H1 (cell line): Measurements from ENCODE around the gene GNG7. TPM values are rescaled to one million over a fixed set of nuclear protein-coding genes. Genes with fewer than 3 reads are reported as not detected.

ENCODE experiments used
- CTCF ChIA-PET: fragments of 300-600 bp; sonication (Branson Sonifier 250); formaldehyde crosslinking; loops from one replicate; lab custom pipeline; 2021; ENCODE audit not compliant: partially characterized antibody; lab: Charles Lee
- POLR2A ChIA-PET: fragments of 300-600 bp; sonication (Branson Sonifier 250); formaldehyde crosslinking; loops from one replicate; lab custom pipeline; 2021; ENCODE audit warnings: inconsistent platforms; ENCODE audit not compliant: partially characterized antibody; lab: Charles Lee
- DNase-seq, 2 experiments: peaks; one replicate each; pipeline versions ENCODE4 v3.0.0 to v3.0.0-alpha.2; 2010 to 2022; ENCODE audit warnings: low spot score in 2 of 2, low read depth in 1 of 2, mixed read lengths in 1 of 2
- FAIRE-seq: peaks from 2 replicates; lab custom pipeline; 2011; peaks lifted over from hg19 to GRCh38; lab: Jason Lieb, UNC
- H2AFZ ChIP-seq: 2 replicates; pipeline ENCODE4 v1.8.1; 2012; ENCODE audit warnings: low read length, inconsistent platforms
- H2AK5ac ChIP-seq: 2 replicates; pipeline ENCODE4 v1.6.1; 2013; ENCODE audit warnings: low read depth, low read length
- H2BK120ac ChIP-seq: replicated peaks from 2 replicates; pipeline ENCODE3; 2013; ENCODE audit warnings: low read depth, low read length, inconsistent platforms
- H2BK12ac ChIP-seq: 2 replicates; pipeline ENCODE4 v1.6.1; 2013; ENCODE audit warnings: low read depth, low read length
- H2BK15ac ChIP-seq: 2 replicates; pipeline ENCODE4 v1.6.1; 2013; ENCODE audit warnings: low read length
- H2BK20ac ChIP-seq: 2 replicates; pipeline ENCODE4 v1.6.1; 2013; ENCODE audit warnings: low read length
- H2BK5ac ChIP-seq: 2 replicates; pipeline ENCODE4 v1.6.1; 2013; ENCODE audit warnings: low read depth, low read length
- H3K14ac ChIP-seq: 2 replicates; pipeline ENCODE4 v1.6.1; 2013; ENCODE audit warnings: inconsistent platforms; ENCODE audit not compliant: insufficient read length
- H3K18ac ChIP-seq: 2 replicates; pipeline ENCODE4 v1.6.1; 2013; ENCODE audit warnings: low read length; ENCODE audit errors: extremely low read depth
- H3K23ac ChIP-seq: 2 replicates; pipeline ENCODE4 v1.6.1; 2013; ENCODE audit warnings: inconsistent platforms; ENCODE audit not compliant: insufficient read length
- H3K23me2 ChIP-seq: 2 replicates; pipeline ENCODE4 v1.6.1; 2013; ENCODE audit warnings: low read depth, low read length
- H3K27ac ChIP-seq: 2 replicates; pipeline ENCODE4 v1.6.1; 2011; ENCODE audit warnings: low read depth, low read length, inconsistent platforms
- H3K27me3 ChIP-seq, 4 experiments: replicated peaks in 1 of 4; 1 replicate in 1 of 4; 2 replicates in 3 of 4; pipeline versions ENCODE4 v1.6.1 to v1.8.1; 2011 to 2013; ENCODE audit warnings: low read length in 3 of 4, mild to moderate bottlenecking in 3 of 4, inconsistent platforms in 2 of 4, mixed read lengths in 2 of 4, moderate library complexity in 1 of 4; ENCODE audit not compliant: control insufficient read depth in 3 of 4, insufficient read depth in 3 of 4; ENCODE audit errors: extremely low read depth in 1 of 4
- H3K36me3 ChIP-seq, 4 experiments: 2 replicates each; pipeline versions ENCODE4 v1.6.1 to v1.8.1; 2011 to 2013; ENCODE audit warnings: mild to moderate bottlenecking in 4 of 4, low read length in 3 of 4, moderate library complexity in 2 of 4, control low read depth in 1 of 4, inconsistent platforms in 1 of 4; ENCODE audit not compliant: insufficient read depth in 4 of 4, control insufficient read depth in 2 of 4
- H3K4ac ChIP-seq: replicated peaks from 2 replicates; pipeline ENCODE3; 2013; ENCODE audit warnings: low read length, low read depth, mixed read lengths, inconsistent platforms; ENCODE audit not compliant: insufficient read length
- H3K4me1 ChIP-seq, 4 experiments: replicated peaks in 1 of 4; 1 replicate in 1 of 4; 2 replicates in 3 of 4; pipeline versions ENCODE4 v1.6.1 to v1.8.1; 2011 to 2013; ENCODE audit warnings: low read length in 3 of 4, inconsistent platforms in 2 of 4, mixed read lengths in 1 of 4; ENCODE audit not compliant: insufficient read depth in 4 of 4, control insufficient read depth in 3 of 4
- H3K4me2 ChIP-seq, 2 experiments: 2 replicates each; pipeline versions ENCODE4 v1.6.1 to v1.8.1; 2011 to 2013; ENCODE audit warnings: low read depth in 2 of 2, low read length in 2 of 2, control low read depth in 1 of 2, inconsistent platforms in 1 of 2, mild to moderate bottlenecking in 1 of 2; ENCODE audit not compliant: insufficient read depth in 1 of 2
- H3K4me3 ChIP-seq, 4 experiments: fragments of 200-600, 300-600 bp in 1 of 4; sonication (generic), shearing (Covaris generic), sonication (Bioruptor Twin) in 1 of 4; 2 replicates each; pipeline versions ENCODE4 v1.5.1 to v1.8.1; 2011 to 2016; ENCODE audit warnings: low read length in 4 of 4, low read depth in 3 of 4, control low read depth in 2 of 4, inconsistent platforms in 2 of 4, mild to moderate bottlenecking in 2 of 4, mixed read lengths in 1 of 4, moderate library complexity in 1 of 4; ENCODE audit not compliant: insufficient read depth in 2 of 4; ENCODE audit errors: extremely low read depth in 1 of 4
- H3K56ac ChIP-seq: replicated peaks from 2 replicates; pipeline ENCODE3; 2013; ENCODE audit warnings: low read depth, mild to moderate bottlenecking, mixed read lengths, low read length, inconsistent platforms; ENCODE audit not compliant: insufficient read length
- H3K79me1 ChIP-seq: 2 replicates; pipeline ENCODE4 v1.6.1; 2013; ENCODE audit warnings: low read depth, low read length, control low read depth
- H3K79me2 ChIP-seq, 2 experiments: 2 replicates each; pipeline versions ENCODE4 v1.6.1 to v1.8.1; 2012 to 2013; ENCODE audit warnings: low read length in 2 of 2, mild to moderate bottlenecking in 2 of 2, inconsistent platforms in 1 of 2; ENCODE audit not compliant: insufficient read depth in 2 of 2, control insufficient read depth in 1 of 2
- H3K9ac ChIP-seq, 4 experiments: replicated peaks in 1 of 4; 1 replicate in 1 of 4; 2 replicates in 3 of 4; pipeline versions ENCODE4 v1.6.1 to v1.8.1; 2011 to 2013; ENCODE audit warnings: low read depth in 3 of 4, low read length in 3 of 4, control low read depth in 2 of 4, mild to moderate bottlenecking in 2 of 4, moderate library complexity in 2 of 4, inconsistent platforms in 1 of 4; ENCODE audit errors: extremely low read depth in 1 of 4
- H3K9me3 ChIP-seq, 2 experiments: 2 replicates each; pipeline versions ENCODE4 v1.6.1 to v1.8.1; 2012 to 2013; ENCODE audit warnings: mild to moderate bottlenecking in 2 of 2, moderate library complexity in 2 of 2, control low read depth in 1 of 2, inconsistent platforms in 1 of 2, low read depth in 1 of 2, low read length in 1 of 2, mixed read lengths in 1 of 2; ENCODE audit not compliant: insufficient read depth in 2 of 2
- H4K20me1 ChIP-seq, 2 experiments: replicated peaks in 1 of 2; 2 replicates each; pipeline versions ENCODE3 to v1.8.1; 2011 to 2013; ENCODE audit warnings: inconsistent platforms in 2 of 2, low read length in 2 of 2, mild to moderate bottlenecking in 1 of 2; ENCODE audit not compliant: insufficient read depth in 2 of 2, control insufficient read depth in 1 of 2
- H4K5ac ChIP-seq: 2 replicates; pipeline ENCODE4 v1.6.1; 2013; ENCODE audit warnings: low read length, low read depth, mixed read lengths, inconsistent platforms; ENCODE audit not compliant: insufficient read length
- H4K8ac ChIP-seq: 2 replicates; pipeline ENCODE4 v1.8.0; 2013; ENCODE audit warnings: mild to moderate bottlenecking, moderate library complexity, low read length, inconsistent platforms; ENCODE audit not compliant: insufficient read depth; ENCODE audit errors: extremely low read depth
- H4K91ac ChIP-seq: replicated peaks from 2 replicates; pipeline ENCODE3; 2013; ENCODE audit warnings: low read length, mixed read lengths, inconsistent platforms; ENCODE audit not compliant: insufficient read length
- BACH1 ChIP-seq: IDR thresholded peaks from 2 replicates; pipeline ENCODE4 v1.6.1; 2012; ENCODE audit warnings: low read length, improper control_type of control experiment
- CHD2 ChIP-seq: IDR thresholded peaks from 2 replicates; pipeline ENCODE4 v1.6.1; 2012; ENCODE audit warnings: low read length, improper control_type of control experiment
- CREB1 ChIP-seq: IDR thresholded peaks from 2 replicates; pipeline ENCODE4 v1.6.1; 2012; ENCODE audit warnings: inconsistent platforms
- EGR1 ChIP-seq: IDR thresholded peaks from 2 replicates; pipeline ENCODE4 v1.6.1; 2011; ENCODE audit warnings: low read depth, low read length, borderline replicate concordance
- GTF2F1 ChIP-seq: IDR thresholded peaks from 2 replicates; pipeline ENCODE4 v1.6.1; 2012; ENCODE audit warnings: low read depth, low read length, improper control_type of control experiment, borderline replicate concordance
- KDM4A ChIP-seq: IDR thresholded peaks from one replicate; pipeline ENCODE4 v1.7.1; 2012; ENCODE audit warnings: low read depth, mild to moderate bottlenecking, moderate library complexity, low read length, inconsistent platforms; ENCODE audit not compliant: severe bottlenecking
- RAD21 ChIP-seq, 2 experiments: IDR thresholded peaks in 1 of 2; conservative IDR thresholded peaks in 1 of 2; 2 replicates each; pipeline ENCODE4 v1.6.1; 2011; ENCODE audit warnings: low read depth in 2 of 2, low read length in 2 of 2, improper control_type of control experiment in 1 of 2, inconsistent platforms in 1 of 2, mild to moderate bottlenecking in 1 of 2, moderate library complexity in 1 of 2
- RXRA ChIP-seq: IDR thresholded peaks from 2 replicates; pipeline ENCODE4 v1.6.1; 2011; ENCODE audit warnings: low read depth, mild to moderate bottlenecking, low read length, moderate library complexity; ENCODE audit not compliant: insufficient read depth
- SAP30 ChIP-seq: fragments of 300-600 bp; sonication (generic); IDR thresholded peaks from 2 replicates; pipeline ENCODE4 v1.7.1; 2012; ENCODE audit warnings: low read length, moderate library complexity, mild to moderate bottlenecking, inconsistent platforms; ENCODE audit not compliant: insufficient read depth, insufficient replicate concordance
- TAF1 ChIP-seq: IDR thresholded peaks from 2 replicates; pipeline ENCODE4 v1.6.1; 2011; ENCODE audit warnings: mild to moderate bottlenecking, low read depth, low read length
- WGBS, 2 experiments: shearing (Covaris generic) in 1 of 2; methylation state at CpG; one replicate each; pipeline versions ENCODE4 v1.1.6 to v1.1.7; 2013 to 2015; ENCODE audit warnings: low lambda C conversion rate in 2 of 2, mixed read lengths in 2 of 2, inconsistent platforms in 1 of 2, low coverage in 1 of 2, missing lambda C conversion rate in 1 of 2; ENCODE audit not compliant: insufficient replicate concordance in 2 of 2, insufficient coverage in 1 of 2, insufficient read length in 1 of 2; ENCODE audit errors: extremely low coverage in 1 of 2, missing lambda C conversion rate in 1 of 2; 5-methylcytosine and 5-hydroxymethylcytosine counted together
- polyA plus RNA-seq, 7 experiments: library from polyadenylated mRNA; depleted of rRNA in 3 of 7; stranded (reverse) in 5 of 7; unstranded in 2 of 7; fragments of >200 nt in 5 of 7; fragments of 200-250 nt in 2 of 7; gene quantifications; 1 replicate in 5 of 7; 2 replicates in 1 of 7; 4 replicates in 1 of 7; pipeline versions ENCODE4 v1.2.1 to v1.2.3, GENCODE V29; 2011 to 2013; ENCODE audit warnings: missing spikeins in 2 of 7, mixed read lengths in 2 of 7
- total RNA-seq: library from RNA; stranded (reverse); fragmentation: NEBNext Ultra II Directional; extraction: Animal tissue kit (Norgen Biotek cat#: 25700); gene quantifications from 2 replicates; pipeline ENCODE4 v1.2.1, GENCODE V29; 2021

Gene GNG7
- total and polyA plus RNA-seq, 2 of the 8 experiments (the other 6 are each of a cell fraction or from before 2014, with no cell fraction given): 2.8 to 7.8 TPM

DNA sequence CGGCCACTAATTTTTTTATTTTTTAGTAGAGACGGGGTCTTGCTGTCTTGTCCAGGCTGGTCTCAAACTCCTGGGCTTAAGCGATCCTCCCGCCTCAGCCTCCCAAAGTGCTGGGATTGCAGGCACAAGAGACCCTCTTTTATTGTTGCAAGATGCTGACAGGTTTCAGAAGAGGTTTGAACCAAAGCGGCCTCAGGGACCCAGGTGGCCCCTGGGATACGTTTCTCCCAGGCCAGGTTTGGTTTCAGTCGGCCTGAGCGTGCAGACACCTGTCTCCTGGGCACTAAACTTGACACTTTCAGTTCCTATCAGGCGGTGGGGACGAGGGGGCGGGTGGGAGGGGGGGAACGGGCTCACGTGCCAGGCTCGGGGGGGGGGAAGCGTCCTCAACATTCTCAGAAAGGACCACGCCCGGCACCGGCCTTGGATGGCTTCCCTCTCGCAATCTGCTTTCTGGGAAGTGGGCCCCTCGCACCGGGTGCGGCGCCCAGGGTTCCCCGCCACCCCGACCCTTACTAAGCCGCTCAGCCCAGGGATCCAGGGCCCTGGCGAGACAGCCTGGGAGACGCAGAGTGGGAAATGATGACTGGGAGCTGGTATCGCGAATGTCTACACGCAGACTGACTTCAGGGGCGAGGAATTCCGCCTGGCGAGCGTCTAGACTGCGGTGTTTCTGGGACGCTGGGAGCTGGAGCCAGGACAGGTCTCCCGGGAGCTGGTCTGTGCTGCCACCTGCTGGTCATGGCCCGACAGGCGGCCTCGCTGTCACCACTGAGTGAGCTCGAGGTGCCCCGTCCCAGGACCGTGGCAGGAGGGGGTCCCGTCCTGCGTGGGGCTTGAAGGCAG lies 91.6 kb downstream of the GNG7 start:
- H4K8ac ChIP-seq: 0 out of 2 replicates have a peak overlapping the region, but pooled peaks have one; percentile 87
- peak; percentile 80 to 98 for DNase-seq
- H4K20me1 ChIP-seq: peaks cover 0 to 2% of the 10 kb centered on the region in 2 experiments
- no peak overlapping the region for H2AK5ac ChIP-seq
- no peak overlapping the region for H3K4ac ChIP-seq
- no peak overlapping the region for H4K91ac ChIP-seq
- peak overlapping the region; percentile 7 to 86; a peak in 3 of 4 replicates for H3K4me2 ChIP-seq
- no peak overlapping the region for H2BK120ac ChIP-seq
- peaks cover 0 to 9% (median 2%) of the 10 kb centered on the region in 4 experiments; a peak in 1 of 7 replicates for H3K27me3 ChIP-seq
- H2BK15ac ChIP-seq: no peak overlapping the region
- peak; percentile 55 for FAIRE-seq
- H3K23me2 ChIP-seq: no peaks in the 10 kb centered on the region; the same call in 1 of the 2 replicates
- H3K4me1 ChIP-seq: peaks cover 0 to 5% (median under 1%) of the 10 kb centered on the region in 4 experiments; a peak in 2 of 7 replicates
- CTCF ChIA-PET: interaction anchor here (0.6 to 7.9 kb wide), 41 partner anchors 9 to 216 kb away, joined by 3 to 133 read pairs (median 5); partner anchors contain the start of genes GADD45B and LMNB2
- H4K5ac ChIP-seq: peak overlapping the region; percentile 65
- H3K79me1 ChIP-seq: no peaks in the 10 kb centered on the region
- WGBS, 2 experiments: 25% methylated on average over 35 of the region's 46 CpGs; no CpG with 5 or more reads in 1 of the 2 experiments
- peak overlapping the region in 3 of 4 experiments; percentile 32 to 55 (median 37); a peak in 6 of 8 replicates for H3K4me3 ChIP-seq
- H3K27ac ChIP-seq: no peak overlapping the region
- H3K23ac ChIP-seq: no peak overlapping the region
- H3K56ac ChIP-seq: no peak overlapping the region
- no peak overlapping the region; the same call in 1 of the 2 replicates for H2BK5ac ChIP-seq
- no peak overlapping the region for H3K9ac ChIP-seq
- no peak overlapping the region for H3K14ac ChIP-seq
- POLR2A ChIA-PET: interaction anchor here (0.5 to 12.5 kb wide), 9 partner anchors 8 to 550 kb away, joined by 3 to 135 read pairs (median 4); partner anchors contain the start of gene GADD45B
- no peak overlapping the region for H2BK12ac ChIP-seq
- H2AFZ ChIP-seq: peak overlapping the region; percentile 70; the same call in 1 of the 2 replicates
- peaks cover 5 to 10% of the 10 kb centered on the region in 2 experiments; a peak in 3 of 4 replicates for H3K9me3 ChIP-seq
- no peaks in the 10 kb centered on the region for H3K79me2 ChIP-seq
- no peak overlapping the region for H2BK20ac ChIP-seq
- H3K36me3 ChIP-seq: no peaks in the 10 kb centered on the region
- no peak overlapping the region; the same call in 1 of the 2 replicates for H3K18ac ChIP-seq
- TF ChIP-seq BACH1 (peak; percentile 59; the same call in 1 of the 2 replicates), RXRA (no peak), EGR1 (no peak), TAF1 (no peak), SAP30 (no peak), CREB1 (no peak), RAD21 (IDR thresholded peaks at IDR 0.05 in 1 of 2, conservative IDR thresholded peaks at IDR 0.05 in 1 of 2; ENCODE audit: low read depth in 2 of 2, low read length in 2 of 2) (peak; percentile 98 to 99), KDM4A (no peak), GTF2F1 (no peak), CHD2 (no peak)
